CD4-positive, alpha-beta T cell treated with Interleukin-12 subunit alpha and Interleukin-12 subunit beta, for 1 hour (primary cell): ENCODE results near the gene DNPH1.

ENCODE experiments used
- DNase-seq: peaks from one replicate; pipeline ENCODE4 v3.0.0-alpha.2; 2020

DNPH1 gene

DNA sequence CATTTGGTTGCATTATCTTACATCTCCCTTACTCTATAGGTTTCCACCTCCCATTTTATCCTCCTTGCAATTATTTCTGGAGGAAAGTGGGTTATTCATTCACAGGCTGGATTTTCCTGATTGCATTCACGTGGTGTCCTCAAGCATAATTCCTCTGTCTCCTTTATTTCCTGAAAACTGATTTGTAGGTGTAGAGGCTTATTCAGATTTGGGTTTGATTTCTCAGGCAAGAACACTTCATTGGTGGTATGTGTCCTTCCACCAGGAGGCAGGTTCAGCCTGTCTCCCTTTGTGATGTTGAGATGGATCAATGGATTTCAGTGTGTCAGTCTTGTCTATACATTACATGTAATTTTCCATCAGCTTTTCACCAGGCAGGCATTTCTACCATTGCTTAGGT lies 17.3 kb downstream of the DNPH1 start:
- no peak for DNase-seq

GRCh38 chr6:43207286-43207685 lies 22.0 kb downstream of the DNPH1 start:
- DNase-seq, result no peak

GRCh38 chr6:43205849-43206248 lies 23.4 kb downstream of the DNPH1 start:
- DNase-seq, result no peak

GRCh38 chr6:43204271-43205105 lies 24.8 kb downstream of the DNPH1 start:
- no peak for DNase-seq

- DNase-seq, result no peak
Observed at GRCh38 chr6:43203718-43204095, 25.6 kb downstream of the DNPH1 start.

DNA sequence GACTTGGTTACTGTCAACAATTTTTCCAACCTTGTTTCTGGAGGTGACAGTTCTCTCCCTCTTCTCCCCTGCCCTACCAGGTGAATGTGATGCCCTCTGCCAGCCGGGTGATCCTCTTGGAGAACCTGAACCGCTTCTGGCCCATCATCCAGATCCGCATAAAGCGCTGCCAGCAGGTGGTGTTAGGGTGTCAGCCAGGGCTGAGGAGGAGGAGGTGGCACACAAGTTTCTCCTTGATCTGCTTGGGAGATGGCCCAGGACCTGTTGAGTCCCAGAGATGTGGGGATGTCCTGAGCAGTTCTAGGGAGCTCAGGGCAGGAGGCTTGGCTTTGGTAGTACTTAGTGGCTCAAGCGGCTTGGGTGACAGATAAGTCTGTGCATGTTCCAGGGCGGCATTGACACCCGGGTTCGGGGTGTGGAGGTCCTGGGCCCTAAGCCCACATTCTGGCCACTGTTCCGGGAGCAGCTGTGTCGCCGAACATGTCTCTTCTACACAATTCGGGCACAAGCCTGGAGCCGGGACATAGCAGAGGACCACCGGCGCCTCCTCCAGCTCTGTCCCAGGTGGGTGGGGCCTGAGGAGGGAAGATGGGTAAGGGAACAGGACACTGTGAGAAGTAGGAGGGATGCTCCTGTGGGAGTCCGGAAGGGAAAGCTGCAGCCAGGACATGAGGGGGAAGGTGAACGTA lies 26.1 kb downstream of the DNPH1 start:
- DNase-seq, result no peak

DNA sequence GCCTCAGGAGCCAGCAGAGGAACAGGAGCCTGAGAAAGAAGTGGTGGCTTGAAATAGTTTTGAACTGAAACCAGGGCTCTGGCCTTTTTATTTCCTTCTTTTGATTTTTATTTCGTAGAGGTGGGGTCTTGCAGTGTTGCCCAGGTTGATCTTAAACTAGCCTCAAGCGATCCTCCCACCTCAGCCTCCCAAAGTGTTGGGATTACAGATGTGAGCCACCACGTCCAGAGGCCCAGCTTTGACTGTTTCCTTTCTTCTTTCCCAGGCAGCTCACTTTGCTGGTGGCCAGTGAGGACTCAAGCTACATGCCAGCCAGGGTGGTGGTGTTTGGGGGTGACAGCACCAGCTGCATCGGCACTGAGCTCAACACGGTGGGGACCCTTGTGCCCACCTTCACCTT lies 26.8 kb downstream of the DNPH1 start:
- DNase-seq, result no peak

DNA sequence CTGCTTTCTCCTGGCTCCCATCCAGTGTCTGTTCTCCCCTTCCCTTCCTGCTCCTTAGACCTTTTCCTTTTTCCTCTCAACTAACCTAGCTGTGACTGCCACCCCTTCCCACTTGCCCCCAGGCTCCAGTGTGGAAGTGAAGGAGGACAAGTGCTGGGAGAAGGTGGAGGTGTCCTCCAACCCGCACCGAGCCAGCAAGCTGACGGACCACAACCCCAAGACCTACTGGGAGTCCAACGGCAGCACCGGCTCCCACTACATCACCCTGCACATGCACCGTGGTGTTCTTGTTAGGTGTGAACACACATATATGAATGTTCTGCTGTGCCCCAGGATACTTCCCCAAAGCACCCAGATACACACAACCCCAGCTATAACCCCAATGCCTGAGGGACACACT lies 28.7 kb downstream of the DNPH1 start:
- no peak for DNase-seq

DNA sequence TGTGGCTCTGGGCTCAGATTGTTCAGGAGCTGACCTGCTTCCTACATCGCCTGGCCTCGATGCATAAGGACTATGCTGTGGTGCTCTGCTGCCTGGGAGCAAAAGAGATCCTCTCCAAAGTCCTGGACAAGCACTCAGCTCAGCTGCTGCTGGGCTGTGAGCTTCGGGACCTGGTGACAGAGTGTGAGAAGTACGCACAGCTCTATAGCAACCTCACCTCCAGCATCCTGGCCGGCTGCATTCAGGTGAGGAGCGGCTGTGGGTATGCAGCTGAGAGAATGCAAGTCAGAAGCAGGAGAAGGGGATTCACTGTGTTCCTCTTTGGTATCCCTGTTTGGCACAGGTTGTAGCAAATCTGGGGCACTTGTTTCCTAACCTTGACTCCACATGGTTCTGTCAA lies 29.4 kb downstream of the DNPH1 start:
- DNase-seq, result no peak

DNA sequence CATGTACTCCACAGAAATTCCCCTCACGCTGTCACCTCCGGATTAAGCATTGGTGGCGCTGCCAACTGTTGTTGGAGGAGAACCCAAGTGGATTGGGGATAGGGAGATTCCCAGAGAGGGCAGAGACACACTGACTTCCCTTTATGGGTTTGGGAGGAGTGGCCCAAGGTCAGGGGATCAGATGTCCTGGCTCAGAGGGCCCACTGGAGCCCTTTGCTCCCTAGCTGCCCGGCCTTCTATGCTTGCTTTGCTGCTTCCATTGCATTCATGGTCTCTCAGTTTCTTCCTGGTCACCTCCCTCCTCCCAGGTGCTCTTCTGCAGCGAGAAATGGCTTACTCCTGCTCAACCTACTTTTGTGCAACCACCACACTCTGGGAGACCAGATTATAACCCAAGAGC lies 32.9 kb downstream of the DNPH1 start:
- DNase-seq, result no peak

GRCh38 chr6:43193929-43194328 lies 35.4 kb downstream of the DNPH1 start:
- DNase-seq, result no peak

- no peak for DNase-seq
Observed at GRCh38 chr6:43192911-43193310, 36.4 kb downstream of the DNPH1 start.

GRCh38 chr6:43189776-43190304 lies 39.4 kb downstream of the DNPH1 start:
- no peak for DNase-seq

DNA sequence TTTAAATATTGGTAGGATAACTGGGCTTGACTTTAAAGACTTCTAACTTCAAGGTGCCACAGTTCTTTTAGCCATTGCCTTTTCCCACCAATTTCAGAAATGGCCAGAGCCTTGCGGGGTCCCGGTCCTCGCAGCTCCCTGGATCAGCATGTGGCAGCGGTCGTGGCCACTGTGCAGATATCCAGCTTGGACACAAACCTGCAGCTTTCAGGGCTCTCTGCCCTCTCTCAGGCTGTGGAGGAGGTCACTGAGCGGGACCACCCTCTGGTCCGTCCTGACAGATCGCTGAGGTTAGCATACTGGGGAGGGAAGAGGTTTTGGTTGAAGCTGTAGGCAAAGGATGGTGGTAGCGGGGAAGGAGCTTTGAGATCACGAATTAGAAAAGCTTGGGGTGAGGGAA lies 40.9 kb downstream of the DNPH1 start:
- no peak for DNase-seq

GRCh38 chr6:43187821-43188220 lies 41.5 kb downstream of the DNPH1 start:
- DNase-seq, result no peak

DNA sequence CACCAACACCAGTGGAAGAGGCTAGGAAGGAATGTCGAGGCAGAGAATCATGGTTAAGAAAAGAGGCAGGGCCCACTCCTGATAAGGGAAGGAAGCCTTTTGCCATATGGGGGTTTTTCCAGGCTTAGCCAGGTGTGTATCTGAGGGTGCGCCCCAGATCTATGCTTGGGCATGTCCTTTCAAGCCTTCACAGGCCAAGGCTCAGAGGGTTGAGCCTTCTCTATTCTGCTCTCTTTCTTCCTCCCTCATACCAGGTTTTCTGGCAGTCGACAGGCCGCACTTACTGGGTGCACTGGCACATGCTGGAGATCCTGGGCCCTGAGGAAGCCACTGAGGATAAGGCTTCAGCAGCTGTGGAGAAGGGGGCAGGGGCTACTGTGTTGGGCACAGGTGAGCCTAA lies 42.6 kb downstream of the DNPH1 start:
- DNase-seq, result no peak

DNA sequence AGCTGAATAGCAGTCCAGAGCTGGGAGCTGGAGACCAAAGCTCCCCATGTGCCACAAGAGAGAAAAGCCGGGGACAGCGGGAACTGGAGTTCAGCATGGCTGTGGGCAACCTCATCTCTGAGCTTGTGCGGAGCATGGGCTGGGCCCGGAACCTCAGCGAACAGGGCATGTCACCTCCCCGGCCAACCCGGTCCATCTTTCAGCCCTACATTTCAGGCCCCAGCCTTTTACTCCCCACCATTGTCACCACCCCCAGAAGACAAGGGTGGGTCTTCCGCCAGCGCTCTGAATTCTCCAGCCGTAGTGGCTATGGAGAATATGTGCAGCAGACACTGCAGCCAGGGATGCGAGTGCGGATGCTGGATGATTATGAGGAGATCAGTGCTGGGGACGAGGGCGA lies 43.3 kb downstream of the DNPH1 start:
- DNase-seq, result no peak

GRCh38 chr6:43185391-43185985 lies 43.8 kb downstream of the DNPH1 start:
- peak; percentile 50 for DNase-seq

DNA sequence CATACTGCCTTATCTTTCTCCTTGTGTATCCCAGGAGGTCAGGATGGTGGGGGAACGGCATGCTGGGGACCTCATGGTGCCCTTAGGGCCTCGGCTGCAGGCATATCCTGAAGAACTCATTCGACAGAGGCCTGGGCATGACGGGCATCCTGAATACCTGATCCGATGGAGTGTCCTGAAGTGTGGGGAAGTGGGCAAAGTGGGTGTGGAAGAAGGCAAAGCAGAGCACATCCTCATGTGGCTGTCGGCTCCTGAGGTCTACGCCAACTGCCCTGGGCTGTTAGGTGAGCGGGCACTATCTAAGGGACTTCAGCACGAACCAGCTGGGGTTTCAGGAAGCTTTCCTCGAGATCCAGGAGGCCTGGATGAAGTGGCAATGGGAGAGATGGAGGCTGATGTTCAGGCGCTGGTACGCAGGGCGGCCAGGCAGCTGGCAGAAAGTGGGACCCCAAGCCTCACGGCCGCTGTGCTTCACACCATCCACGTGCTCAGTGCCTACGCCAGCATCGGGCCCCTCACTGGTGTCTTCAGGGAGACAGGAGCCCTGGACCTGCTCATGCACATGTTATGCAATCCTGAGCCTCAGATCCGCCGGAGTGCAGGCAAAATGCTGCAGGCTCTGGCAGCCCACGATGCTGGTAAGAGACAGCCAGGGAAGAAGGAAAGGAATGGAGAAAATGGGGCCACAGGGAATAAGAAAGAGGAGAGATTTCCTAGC lies 44.9 kb downstream of the DNPH1 start:
- no peak for DNase-seq

DNA sequence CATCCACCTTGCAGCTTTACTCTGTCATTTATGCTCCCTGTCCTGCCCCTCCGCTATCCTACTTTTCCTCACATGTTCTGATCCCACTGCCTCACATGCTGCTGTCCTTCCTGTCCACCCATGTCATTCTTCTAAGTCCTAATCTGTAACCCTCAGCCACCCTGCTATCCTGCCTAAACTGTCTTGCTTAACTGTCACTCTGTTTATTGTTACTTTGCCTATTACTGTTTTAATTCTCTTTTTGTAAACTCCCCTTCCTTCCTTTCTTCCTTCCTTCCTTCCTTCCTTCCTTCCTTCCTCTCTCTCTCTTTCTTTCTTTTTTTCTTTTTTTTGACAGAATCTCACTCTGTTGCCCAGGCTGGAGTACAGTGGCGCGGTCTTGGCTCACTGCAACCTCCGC lies 45.8 kb downstream of the DNPH1 start:
- no peak for DNase-seq

- peak; percentile 83 for DNase-seq
Observed at GRCh38 chr6:43181942-43182860, 47.1 kb downstream of the DNPH1 start, which contains the start of gene CUL9. Gene CUL9, plus strand, starts transcription at chr6:43182196. Its CDS starts 2,115 bp downstream, at chr6:43184311.

- no peak for DNase-seq
Observed at GRCh38 chr6:43181621-43181941, 47.7 kb downstream of the DNPH1 start.
